Dedifferentiated amniotic fluid mesenchymal stem cell (primary cell): ENCODE data around the gene HHAT.

Source experiments
- DNase-seq: peaks from one replicate; pipeline ENCODE4 v3.0.0-alpha.2; 2016; ENCODE audit errors: extremely low spot score

Gene HHAT

GRCh38 chr1:210684466-210685294 is 356.0 kb downstream of the HHAT start:
- DNase-seq, result no peak

- no peak for DNase-seq
These were observed 356.6 kb downstream of the HHAT start for GRCh38 chr1:210685295-210685650.

- no peak for DNase-seq
These were observed 358.1 kb downstream of the HHAT start for GRCh38 chr1:210686841-210687240.

GRCh38 chr1:210687582-210688279 is 359.0 kb downstream of the HHAT start:
- DNase-seq, result peak; percentile 18

GRCh38 chr1:210688512-210689234 is 360.0 kb downstream of the HHAT start:
- DNase-seq, result no peak

GRCh38 chr1:210689826-210690225 is 361.1 kb downstream of the HHAT start:
- DNase-seq, result no peak

GRCh38 chr1:210690236-210690635 is 361.5 kb downstream of the HHAT start:
- no peak for DNase-seq

- DNase-seq, result no peak
These were observed 362.4 kb downstream of the HHAT start for GRCh38 chr1:210691039-210691610.

- DNase-seq, result no peak
These were observed 364.1 kb downstream of the HHAT start for GRCh38 chr1:210692796-210693195.

- no peak for DNase-seq
These were observed 366.3 kb downstream of the HHAT start for GRCh38 chr1:210695026-210695425.

- DNase-seq, result no peak
These were observed 368.0 kb downstream of the HHAT start for GRCh38 chr1:210696709-210697108.

GRCh38 chr1:210697185-210697584 is 368.5 kb downstream of the HHAT start:
- DNase-seq, result no peak

- DNase-seq, result no peak
These were observed 370.0 kb downstream of the HHAT start for GRCh38 chr1:210698661-210699060.

GRCh38 chr1:210700083-210700482 is 371.4 kb downstream of the HHAT start:
- DNase-seq, result no peak

GRCh38 chr1:210700511-210700910 is 371.8 kb downstream of the HHAT start:
- DNase-seq, result no peak

GRCh38 chr1:210702506-210702905 is 373.8 kb downstream of the HHAT start:
- no peak for DNase-seq

- no peak for DNase-seq
These were observed 374.9 kb downstream of the HHAT start for GRCh38 chr1:210703593-210703992.

GRCh38 chr1:210705086-210705485 is 376.4 kb downstream of the HHAT start:
- DNase-seq, result no peak

- DNase-seq, result no peak
These were observed 377.5 kb downstream of the HHAT start for GRCh38 chr1:210706246-210706645.

- no peak for DNase-seq
These were observed 378.9 kb downstream of the HHAT start for GRCh38 chr1:210707300-210708240.

- DNase-seq, result no peak
These were observed 381.0 kb downstream of the HHAT start for GRCh38 chr1:210709701-210710100.
